Measurements from ENCODE around the gene DCAF15. TPM values are rescaled to one million over a fixed set of nuclear protein-coding genes. Genes with fewer than 3 reads are reported as not detected.
"Not testable (repeated sequence)": the region's sequence is repeated elsewhere in the genome, so short reads cannot be mapped to it uniquely, and the experiment has no call there.

DCAF15 gene
- total RNA-seq, 1 donor from 2014 or later, result 23.7 TPM

DNA sequence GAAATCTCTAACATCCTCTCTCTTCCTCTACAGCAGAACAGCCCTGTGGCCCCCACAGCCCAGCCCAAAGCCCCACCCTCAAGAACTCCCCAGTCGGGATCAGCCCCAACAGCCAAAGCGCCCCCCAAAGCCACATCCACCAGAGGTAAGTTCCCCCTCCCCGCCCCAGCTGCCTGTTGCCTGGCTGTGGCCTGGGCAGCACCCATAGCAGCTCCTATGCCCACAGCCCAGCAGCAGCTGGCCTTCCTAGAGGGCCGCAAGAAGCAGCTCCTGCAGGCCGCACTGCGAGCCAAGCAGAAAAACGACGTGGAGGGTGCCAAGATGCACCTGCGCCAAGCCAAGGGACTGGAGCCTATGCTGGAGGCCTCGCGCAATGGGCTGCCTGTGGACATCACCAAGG lies 31.8 kb upstream of the DCAF15 start:
- peaks cover 3% of the 10 kb centered on the region for H3K36me3 ChIP-seq (ENCODE audit: control insufficient read depth, insufficient read depth, low read length)

DNA sequence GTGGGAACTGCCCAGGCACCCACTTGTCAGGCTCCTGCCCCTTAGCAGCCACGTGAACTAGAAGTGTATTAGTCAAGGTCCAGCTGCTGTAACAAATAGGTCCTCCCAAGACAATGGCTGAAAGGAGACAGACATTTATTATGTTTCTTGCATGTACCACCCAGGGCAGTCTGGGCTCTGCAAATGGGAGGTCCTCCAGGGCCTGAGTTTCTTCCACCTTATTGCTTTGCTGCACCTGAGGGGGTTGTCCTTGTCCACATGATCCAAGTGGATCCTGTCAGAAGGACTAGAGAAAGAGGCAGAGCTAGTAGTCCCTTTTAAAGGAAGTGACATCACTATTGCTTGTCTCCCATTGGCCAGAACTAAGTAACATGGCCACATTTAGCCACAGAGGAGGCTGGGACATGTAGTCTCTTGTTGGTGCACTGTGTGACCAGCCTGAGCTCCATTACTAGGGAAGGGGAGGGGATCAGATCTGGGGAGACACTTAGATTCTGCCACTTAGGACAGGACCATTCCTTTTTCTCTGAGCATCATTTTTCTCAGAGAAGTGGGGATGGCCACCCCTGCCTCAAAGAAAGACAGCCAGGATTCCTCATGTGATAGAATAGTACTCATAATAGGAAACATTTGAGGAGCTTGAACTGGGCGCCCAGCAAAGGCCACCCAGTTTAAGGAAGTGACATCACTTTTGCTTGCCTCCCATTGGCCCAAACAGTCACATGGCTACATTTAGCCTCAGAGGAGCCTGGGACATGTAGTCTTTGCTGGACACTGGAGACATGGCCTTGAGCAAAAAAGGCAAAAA lies 31.2 kb upstream of the DCAF15 start:
- H3K27me3 ChIP-seq (ENCODE audit: control insufficient read depth, insufficient read depth, low read length), result no peaks in the 10 kb centered on the region
- TF ChIP-seq, protein P1, sequence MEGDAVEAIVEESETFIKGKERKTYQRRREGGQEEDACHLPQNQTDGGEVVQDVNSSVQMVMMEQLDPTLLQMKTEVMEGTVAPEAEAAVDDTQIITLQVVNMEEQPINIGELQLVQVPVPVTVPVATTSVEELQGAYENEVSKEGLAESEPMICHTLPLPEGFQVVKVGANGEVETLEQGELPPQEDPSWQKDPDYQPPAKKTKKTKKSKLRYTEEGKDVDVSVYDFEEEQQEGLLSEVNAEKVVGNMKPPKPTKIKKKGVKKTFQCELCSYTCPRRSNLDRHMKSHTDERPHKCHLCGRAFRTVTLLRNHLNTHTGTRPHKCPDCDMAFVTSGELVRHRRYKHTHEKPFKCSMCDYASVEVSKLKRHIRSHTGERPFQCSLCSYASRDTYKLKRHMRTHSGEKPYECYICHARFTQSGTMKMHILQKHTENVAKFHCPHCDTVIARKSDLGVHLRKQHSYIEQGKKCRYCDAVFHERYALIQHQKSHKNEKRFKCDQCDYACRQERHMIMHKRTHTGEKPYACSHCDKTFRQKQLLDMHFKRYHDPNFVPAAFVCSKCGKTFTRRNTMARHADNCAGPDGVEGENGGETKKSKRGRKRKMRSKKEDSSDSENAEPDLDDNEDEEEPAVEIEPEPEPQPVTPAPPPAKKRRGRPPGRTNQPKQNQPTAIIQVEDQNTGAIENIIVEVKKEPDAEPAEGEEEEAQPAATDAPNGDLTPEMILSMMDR (IDR thresholded peaks at IDR 0.05; ENCODE audit: insufficient read depth, low read length, poor library complexity, severe bottlenecking), result no peak
- no peak overlapping the region for H3K4me3 ChIP-seq (ENCODE audit: low read depth, low read length)
- H3K36me3 ChIP-seq (ENCODE audit: control insufficient read depth, insufficient read depth, low read length), result peaks cover 3% of the 10 kb centered on the region
- no peak for DNase-seq (ENCODE audit: low read depth)

More for the DNA sequence above, 31.8 kb upstream of the DCAF15 start:
- TF ChIP-seq, protein P1 (IDR thresholded peaks at IDR 0.05; ENCODE audit: insufficient read depth, low read length, poor library complexity, severe bottlenecking), result no peak
- Histone ChIP-seq H3K4me3 (ENCODE audit: low read depth, low read length) (no peak overlapping the region), H3K27me3 (ENCODE audit: control insufficient read depth, insufficient read depth, low read length) (no peaks in the 10 kb centered on the region)
- DNase-seq (ENCODE audit: low read depth), result no peak

DNA sequence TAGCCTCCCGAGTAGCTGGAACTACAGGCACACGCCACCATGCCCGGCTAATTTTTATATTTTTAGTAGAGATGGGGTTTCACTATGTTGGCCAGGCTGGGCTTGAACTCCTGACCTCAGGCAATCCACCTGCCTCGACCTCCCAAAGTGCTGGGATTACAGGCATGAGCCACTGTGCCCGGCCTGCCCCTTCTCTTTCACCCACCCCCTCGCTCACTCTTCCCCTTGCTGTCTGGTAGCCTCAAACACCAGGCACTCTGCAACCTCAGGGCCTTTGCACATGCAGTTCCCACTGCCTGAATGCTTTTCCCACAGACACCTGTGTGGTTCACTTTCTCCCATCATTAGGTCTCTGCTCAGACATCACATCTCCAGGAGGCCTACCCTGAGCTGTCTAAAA lies 30.2 kb upstream of the DCAF15 start:
- H3K27me3 ChIP-seq (ENCODE audit: control insufficient read depth, insufficient read depth, low read length); DNase-seq (ENCODE audit: low read depth); H3K4me3 ChIP-seq (ENCODE audit: low read depth, low read length); H3K36me3 ChIP-seq (ENCODE audit: control insufficient read depth, insufficient read depth, low read length): not testable (repeated sequence)

DNA sequence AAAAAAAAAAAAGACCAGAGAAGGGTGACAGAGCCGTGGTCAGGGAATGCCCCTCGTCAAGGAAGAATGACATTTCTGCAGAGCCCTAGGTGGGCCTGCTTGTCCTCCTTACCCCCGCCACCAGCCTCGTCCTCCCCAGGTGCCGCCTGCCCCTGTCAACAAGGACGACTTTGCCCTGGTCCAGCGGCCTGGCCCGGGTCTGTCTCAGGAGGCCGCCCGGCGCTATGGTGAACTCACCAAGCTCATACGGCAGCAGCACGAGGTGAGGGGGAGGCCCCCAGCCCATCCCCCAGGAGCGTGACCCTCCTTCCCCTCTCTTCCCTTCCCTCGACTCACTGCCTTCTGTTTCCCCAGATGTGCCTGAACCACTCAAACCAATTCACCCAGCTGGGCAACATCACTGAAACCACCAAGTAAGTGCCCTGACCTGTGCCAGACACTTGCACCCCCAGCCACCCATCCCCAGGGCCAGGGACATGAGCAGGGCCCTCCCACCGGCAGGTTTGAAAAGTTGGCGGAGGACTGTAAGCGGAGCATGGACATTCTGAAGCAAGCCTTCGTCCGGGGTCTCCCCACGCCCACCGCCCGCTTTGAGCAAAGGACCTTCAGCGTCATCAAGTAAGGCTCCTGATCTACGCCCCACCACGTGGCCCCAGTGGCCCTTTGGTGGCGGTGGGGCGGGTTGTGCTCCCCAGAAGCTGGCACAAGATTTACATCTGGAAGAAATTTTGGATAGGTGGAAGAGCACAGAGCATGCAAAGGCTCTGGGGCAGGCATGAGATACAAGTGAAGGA lies 28.9 kb upstream of the DCAF15 start:
- peaks cover 3% of the 10 kb centered on the region for H3K36me3 ChIP-seq (ENCODE audit: control insufficient read depth, insufficient read depth, low read length)
- TF ChIP-seq, protein P1 (IDR thresholded peaks at IDR 0.05; ENCODE audit: insufficient read depth, low read length, poor library complexity, severe bottlenecking), result no peak
- no peak overlapping the region for H3K4me3 ChIP-seq (ENCODE audit: low read depth, low read length)
- H3K27me3 ChIP-seq (ENCODE audit: control insufficient read depth, insufficient read depth, low read length), result no peaks in the 10 kb centered on the region
- DNase-seq (ENCODE audit: low read depth), result no peak

DNA sequence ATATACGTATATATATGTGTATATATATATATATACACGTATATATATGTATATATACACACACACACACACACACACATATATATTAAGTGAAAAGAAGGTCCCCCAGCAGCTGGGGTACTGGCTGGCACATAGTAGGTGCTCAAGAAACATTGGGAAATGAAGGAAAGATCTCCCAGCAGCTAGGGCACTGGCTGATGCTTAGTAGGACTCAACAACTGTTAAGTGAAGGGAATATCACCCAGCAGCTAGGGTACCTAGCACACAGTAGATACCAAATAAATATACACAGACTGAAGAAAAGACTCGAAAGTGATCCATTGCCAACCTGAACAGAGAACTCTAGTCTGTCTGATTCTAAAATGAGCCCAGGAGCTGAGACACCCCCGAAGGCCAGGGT lies 26.3 kb upstream of the DCAF15 start:
- TF ChIP-seq, protein P1 (IDR thresholded peaks at IDR 0.05; ENCODE audit: insufficient read depth, low read length, poor library complexity, severe bottlenecking), result no peak
- H3K27me3 ChIP-seq (ENCODE audit: control insufficient read depth, insufficient read depth, low read length), result no peaks in the 10 kb centered on the region
- H3K36me3 ChIP-seq (ENCODE audit: control insufficient read depth, insufficient read depth, low read length), result peaks cover 3% of the 10 kb centered on the region
- no peak overlapping the region for H3K4me3 ChIP-seq (ENCODE audit: low read depth, low read length)
- no peak for DNase-seq (ENCODE audit: low read depth)

DNA sequence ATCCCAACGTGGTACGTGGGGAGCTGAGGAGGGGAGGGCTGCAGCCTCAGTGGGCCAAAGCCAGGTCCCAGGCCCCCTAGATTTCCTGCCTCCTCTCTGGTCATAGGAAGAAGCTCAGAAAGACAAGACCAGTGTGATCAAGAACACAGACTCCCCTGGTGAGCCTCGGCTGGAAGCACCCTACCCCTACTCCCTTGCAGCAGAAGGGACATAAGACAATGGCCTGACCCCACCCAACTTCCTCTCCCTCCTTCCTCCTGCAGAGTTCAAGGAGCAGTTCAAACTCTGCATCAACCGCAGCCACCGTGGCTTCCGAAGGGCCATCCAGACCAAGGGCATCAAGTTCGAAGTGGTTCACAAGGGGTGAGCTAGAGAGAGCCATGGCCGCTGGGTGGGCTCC lies 25.6 kb upstream of the DCAF15 start:
- H3K4me3 ChIP-seq (ENCODE audit: low read depth, low read length), result no peak overlapping the region
- H3K27me3 ChIP-seq (ENCODE audit: control insufficient read depth, insufficient read depth, low read length), result no peaks in the 10 kb centered on the region
- no peak for DNase-seq (ENCODE audit: low read depth)
- peaks cover 1% of the 10 kb centered on the region for H3K36me3 ChIP-seq (ENCODE audit: control insufficient read depth, insufficient read depth, low read length)
- TF ChIP-seq, protein P1 (IDR thresholded peaks at IDR 0.05; ENCODE audit: insufficient read depth, low read length, poor library complexity, severe bottlenecking), result no peak
